ENCODE measurements around the gene CCDC90B.
"Not testable (repeated sequence)": the region's sequence is repeated elsewhere in the genome, so short reads cannot be mapped to it uniquely, and the experiment has no call there.

The CCDC90B gene

DNA sequence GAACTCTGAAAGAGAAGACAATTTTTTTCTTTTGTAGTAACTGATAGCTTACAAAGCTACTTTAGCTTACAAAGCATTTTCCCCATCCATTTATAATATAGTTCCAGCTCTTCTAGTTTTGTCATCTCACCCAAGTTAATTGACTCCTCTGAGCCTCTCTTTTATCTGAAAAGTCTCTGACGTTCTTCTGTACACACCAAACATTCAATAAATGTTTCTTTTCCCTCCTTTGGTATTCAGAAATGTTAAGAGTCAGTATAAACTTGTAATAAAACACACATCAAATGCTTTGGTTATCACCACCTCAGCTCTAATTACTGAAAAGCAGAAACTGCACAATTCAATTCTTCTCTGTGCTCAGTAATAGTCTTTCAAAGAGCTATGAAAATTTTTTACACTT lies 5.9 kb downstream of the CCDC90B start:
- TF ChIP-seq, protein P1, sequence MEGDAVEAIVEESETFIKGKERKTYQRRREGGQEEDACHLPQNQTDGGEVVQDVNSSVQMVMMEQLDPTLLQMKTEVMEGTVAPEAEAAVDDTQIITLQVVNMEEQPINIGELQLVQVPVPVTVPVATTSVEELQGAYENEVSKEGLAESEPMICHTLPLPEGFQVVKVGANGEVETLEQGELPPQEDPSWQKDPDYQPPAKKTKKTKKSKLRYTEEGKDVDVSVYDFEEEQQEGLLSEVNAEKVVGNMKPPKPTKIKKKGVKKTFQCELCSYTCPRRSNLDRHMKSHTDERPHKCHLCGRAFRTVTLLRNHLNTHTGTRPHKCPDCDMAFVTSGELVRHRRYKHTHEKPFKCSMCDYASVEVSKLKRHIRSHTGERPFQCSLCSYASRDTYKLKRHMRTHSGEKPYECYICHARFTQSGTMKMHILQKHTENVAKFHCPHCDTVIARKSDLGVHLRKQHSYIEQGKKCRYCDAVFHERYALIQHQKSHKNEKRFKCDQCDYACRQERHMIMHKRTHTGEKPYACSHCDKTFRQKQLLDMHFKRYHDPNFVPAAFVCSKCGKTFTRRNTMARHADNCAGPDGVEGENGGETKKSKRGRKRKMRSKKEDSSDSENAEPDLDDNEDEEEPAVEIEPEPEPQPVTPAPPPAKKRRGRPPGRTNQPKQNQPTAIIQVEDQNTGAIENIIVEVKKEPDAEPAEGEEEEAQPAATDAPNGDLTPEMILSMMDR (IDR thresholded peaks at IDR 0.05; ENCODE audit: insufficient read depth, low read length, missing control alignments) = no peak
- H3K4me3 ChIP-seq (ENCODE audit: low read depth, low read length) = no peak overlapping the region
- DNase-seq (ENCODE audit: low read depth, low spot score) = no peak
- CTCF ChIA-PET = interaction anchor here (0.9 to 2.2 kb wide), 5 partner anchors 13 to 540 kb away, joined by 3 to 6 read pairs (median 5); no protein-coding TSS in a partner anchor
- POLR2A ChIA-PET = interaction anchor here (0.6 kb wide), 1 partner anchor 514 kb away, joined by 3 read pairs; no protein-coding TSS in a partner anchor

DNA sequence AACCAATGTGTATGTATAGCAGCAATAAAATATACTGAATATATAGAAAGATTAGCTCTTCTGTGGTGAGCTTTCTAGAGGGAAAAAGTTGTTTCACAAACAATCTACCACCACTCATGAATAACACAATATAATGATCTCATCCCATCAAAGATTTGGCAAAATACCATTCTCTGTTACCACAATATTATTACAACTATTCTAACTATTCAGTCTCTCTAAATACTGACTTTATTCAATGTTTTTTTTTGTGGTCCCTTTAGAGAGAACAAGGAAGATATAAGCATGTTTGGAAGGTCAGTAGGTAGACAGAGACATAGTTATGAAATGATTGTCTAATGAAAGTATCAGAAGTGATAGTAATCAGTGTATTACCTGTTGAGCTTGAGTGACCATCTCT lies 7.8 kb downstream of the CCDC90B start:
- ChIA-PET POLR2A (interaction anchor here (0.7 kb wide), 1 partner anchor 38 kb away, joined by 3 read pairs; no protein-coding TSS in a partner anchor), CTCF (interaction anchor here (1.7 to 2.2 kb wide), 3 partner anchors 11 to 538 kb away, joined by 4 to 7 read pairs (median 5); no protein-coding TSS in a partner anchor)
- DNase-seq (ENCODE audit: low read depth, low spot score) = no peak
- TF ChIP-seq, protein P1 (IDR thresholded peaks at IDR 0.05; ENCODE audit: insufficient read depth, low read length, missing control alignments) = no peak
- H3K4me3 ChIP-seq (ENCODE audit: low read depth, low read length) = no peak overlapping the region

DNA sequence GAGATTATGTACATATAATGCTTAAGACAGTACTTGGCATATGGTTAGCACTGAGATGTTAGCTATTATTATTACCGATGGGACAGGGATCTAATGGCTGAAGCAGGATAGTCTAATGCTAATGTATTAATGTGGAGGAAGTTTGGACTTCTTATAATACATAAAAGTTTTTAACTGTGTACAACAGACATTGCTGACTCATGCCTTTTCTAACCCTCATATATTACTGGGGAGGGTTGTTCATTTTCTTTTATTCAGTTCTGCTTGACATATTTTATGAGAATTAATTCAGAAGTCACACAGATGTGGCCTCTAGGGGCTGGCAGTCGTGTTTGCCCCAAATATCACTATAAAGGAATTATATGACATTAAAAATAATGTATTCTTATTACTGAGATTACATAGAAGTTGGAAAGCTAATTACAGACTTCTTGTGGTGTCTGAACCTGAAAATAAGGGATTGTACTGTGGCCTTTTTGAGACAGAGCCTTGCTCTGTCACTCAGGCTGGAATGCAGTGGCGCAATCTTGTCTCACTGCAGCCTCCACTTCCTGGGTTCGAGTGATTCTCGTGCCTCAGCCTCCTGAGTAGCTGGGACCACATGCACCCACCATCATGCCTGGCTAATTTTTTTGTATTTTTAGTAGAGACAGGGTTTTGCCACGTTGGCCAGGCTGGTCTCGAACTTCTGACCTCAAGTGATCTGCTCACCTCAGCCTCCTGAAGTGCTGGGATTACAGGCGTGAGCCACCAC lies 10.1 kb downstream of the CCDC90B start:
- no peak overlapping the region for H3K4me3 ChIP-seq (ENCODE audit: low read depth, low read length)
- TF ChIP-seq, protein P1 (IDR thresholded peaks at IDR 0.05; ENCODE audit: insufficient read depth, low read length, missing control alignments) = no peak
- ChIA-PET POLR2A (no interaction called here), CTCF (interaction anchor here (1.0 kb wide), 1 partner anchor 409 kb away, joined by 3 read pairs; no protein-coding TSS in a partner anchor)
- no peak for DNase-seq (ENCODE audit: low read depth, low spot score)

DNA sequence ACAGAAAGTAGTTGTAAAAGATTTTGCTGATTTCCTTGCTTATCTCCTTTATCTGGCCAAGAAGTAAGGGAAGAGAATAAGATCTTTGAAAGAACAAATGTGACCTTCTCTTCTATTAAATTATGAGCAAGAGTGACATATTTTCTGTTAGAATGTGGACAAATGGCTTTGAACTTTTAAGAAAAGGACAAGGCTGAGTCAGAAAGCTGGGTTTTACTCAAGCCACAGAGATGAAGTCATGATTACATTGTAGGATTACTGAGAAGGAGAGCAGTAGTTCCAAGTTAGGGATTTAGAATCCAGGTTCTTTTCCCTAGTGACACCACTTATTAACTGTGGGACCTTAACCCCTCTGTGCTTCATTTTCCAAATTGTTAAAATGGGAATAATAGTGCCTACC lies 13.5 kb downstream of the CCDC90B start:
- TF ChIP-seq, protein P1 (IDR thresholded peaks at IDR 0.05; ENCODE audit: insufficient read depth, low read length, missing control alignments) = no peak
- POLR2A ChIA-PET = no interaction called here
- H3K4me3 ChIP-seq (ENCODE audit: low read depth, low read length) = no peak overlapping the region
- CTCF ChIA-PET = interaction anchor here (1.1 to 1.5 kb wide), 2 partner anchors 23 to 406 kb away, joined by 3 to 6 read pairs; no protein-coding TSS in a partner anchor
- no peak for DNase-seq (ENCODE audit: low read depth, low spot score)

DNA sequence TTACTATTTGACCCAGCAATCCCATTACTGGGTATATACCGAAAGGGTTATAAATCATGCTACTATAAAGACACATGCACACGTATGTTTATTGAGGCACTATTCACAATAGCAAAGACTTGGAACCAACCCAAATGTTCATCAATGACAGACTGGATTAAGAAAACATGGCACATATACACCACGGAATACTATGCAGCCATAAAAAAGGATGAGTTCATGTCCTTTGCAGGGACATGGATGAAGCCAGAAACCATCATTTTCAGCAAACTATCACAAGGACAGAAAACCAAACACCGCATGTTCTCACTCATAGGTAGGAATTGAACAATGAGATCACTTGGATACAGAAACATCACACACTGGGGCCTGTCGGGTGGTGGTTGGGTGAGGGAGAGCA lies 14.4 kb downstream of the CCDC90B start:
- POLR2A ChIA-PET; H3K4me3 ChIP-seq (ENCODE audit: low read depth, low read length); DNase-seq (ENCODE audit: low read depth, low spot score); CTCF ChIA-PET: not testable (repeated sequence)

DNA sequence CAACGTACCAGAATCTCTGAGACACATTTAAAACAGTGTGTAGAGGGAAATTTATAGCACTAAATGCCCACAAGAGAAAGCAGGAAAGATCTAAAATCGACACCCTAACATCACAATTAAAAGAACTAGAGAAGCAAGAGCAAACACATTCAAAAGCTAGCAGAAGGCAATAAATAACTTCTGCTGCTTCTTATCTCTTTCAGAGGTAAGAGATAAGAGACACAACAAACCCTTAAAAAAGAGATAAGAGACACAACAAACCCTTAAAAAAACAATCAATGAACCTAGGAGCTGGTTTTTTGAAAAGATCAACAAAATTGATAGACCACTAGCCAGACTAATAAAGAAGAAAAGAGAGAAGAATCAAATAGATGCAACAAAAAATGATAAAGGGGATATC lies 17.1 kb downstream of the CCDC90B start:
- POLR2A ChIA-PET; DNase-seq (ENCODE audit: low read depth, low spot score); CTCF ChIA-PET; H3K4me3 ChIP-seq (ENCODE audit: low read depth, low read length): not testable (repeated sequence)

DNA sequence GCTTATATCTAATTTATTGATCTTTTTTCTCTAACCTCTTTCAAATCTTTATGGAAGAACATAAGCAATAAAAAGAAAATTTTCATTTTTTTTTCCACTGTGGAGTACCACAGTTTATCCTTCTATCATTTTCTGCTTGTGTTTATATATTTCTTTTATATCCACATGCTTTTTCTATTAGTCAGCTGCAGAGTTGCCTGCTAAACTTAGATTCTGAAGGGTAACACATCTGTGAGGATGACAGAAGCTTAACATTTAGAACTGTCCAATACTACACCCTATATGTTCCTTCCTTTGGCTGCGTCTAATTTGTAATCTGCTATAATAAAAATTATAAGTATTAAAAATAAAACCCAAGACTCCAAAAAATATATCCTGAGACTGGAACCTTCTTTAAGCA lies 20.8 kb downstream of the CCDC90B start:
- CTCF ChIA-PET = interaction anchor here (0.9 to 1.3 kb wide), 3 partner anchors 15 to 552 kb away, joined by 4 to 5 read pairs (median 5); no protein-coding TSS in a partner anchor

More for the DNA sequence above, 20.8 kb downstream of the CCDC90B start:
- POLR2A ChIA-PET = interaction anchor here (0.8 kb wide), 1 partner anchor 21 kb away, joined by 3 read pairs; the partner anchor contains the start of gene CCDC90B
- no peak for DNase-seq (ENCODE audit: low read depth, low spot score)
- no peak overlapping the region for H3K4me3 ChIP-seq (ENCODE audit: low read depth, low read length)
- TF ChIP-seq, protein P1 (IDR thresholded peaks at IDR 0.05; ENCODE audit: insufficient read depth, low read length, missing control alignments) = no peak
